GM23338 (cell line): Measurements from ENCODE around the gene SNRNP48.

ENCODE experiments used
- CREB1 ChIP-seq: fragments of 250-450 bp; sonication (Bioruptor Pico); IDR thresholded peaks from 2 replicates; pipeline ENCODE4 v1.5.0; 2020; ENCODE audit warnings: low read depth, mild to moderate bottlenecking, moderate library complexity
- CTCF ChIP-seq, 2 experiments: fragments of 200-600 bp in 1 of 2; sonication (generic) in 1 of 2; conservative IDR thresholded peaks; 2 replicates each; pipeline versions ENCODE4 v1.5.1 to v1.6.1; 2016 to 2017; ENCODE audit warnings: antibody characterized with exemption in 2 of 2, low read depth in 2 of 2, mild to moderate bottlenecking in 2 of 2, moderate library complexity in 1 of 2
- ETS1 ChIP-seq: IDR thresholded peaks from 2 replicates; pipeline ENCODE4 v1.6.1; 2016; ENCODE audit warnings: antibody characterized with exemption
- EZH2 ChIP-seq: fragments of 200-600 bp; sonication (generic); IDR thresholded peaks from one replicate; pipeline ENCODE4 v1.8.0; 2017; ENCODE audit warnings: antibody characterized with exemption, mild to moderate bottlenecking, low read depth; ENCODE audit not compliant: unreplicated experiment
- JUNB ChIP-seq: IDR thresholded peaks from one replicate; pipeline ENCODE4 v1.6.1; 2016; ENCODE audit warnings: antibody characterized with exemption; ENCODE audit not compliant: unreplicated experiment
- NANOG ChIP-seq: IDR thresholded peaks from 2 replicates; pipeline ENCODE4 v1.6.1; 2016; ENCODE audit warnings: antibody characterized with exemption, borderline replicate concordance
- POLR2AphosphoS5 ChIP-seq: IDR thresholded peaks from 2 replicates; pipeline ENCODE4 v1.6.1; 2016; ENCODE audit warnings: antibody characterized with exemption, low read depth
- REST ChIP-seq: IDR thresholded peaks from one replicate; pipeline ENCODE4 v1.6.1; 2018; ENCODE audit warnings: antibody characterized with exemption; ENCODE audit not compliant: unreplicated experiment
- STAT1 ChIP-seq: IDR thresholded peaks from one replicate; pipeline ENCODE4 v1.6.1; 2016; ENCODE audit warnings: antibody characterized with exemption; ENCODE audit not compliant: unreplicated experiment
- ZNF114 ChIP-seq: fragments of 250-450 bp; sonication (Bioruptor Pico); IDR thresholded peaks from 2 replicates; pipeline ENCODE4 v1.5.0; 2020; ENCODE audit warnings: mild to moderate bottlenecking, moderate library complexity

GRCh38 chr6:7579851-7580250 lies 10.1 kb upstream of the SNRNP48 start:
- TF ChIP-seq CTCF (conservative IDR thresholded peaks at IDR 0.05; ENCODE audit: low read depth in 2 of 2) = no peak
- no peak for TF ChIP-seq POLR2AphosphoS5
- TF ChIP-seq STAT1 = no peak
- TF ChIP-seq ETS1 = no peak
- no peak for TF ChIP-seq NANOG
- no peak for TF ChIP-seq EZH2
- TF ChIP-seq ZNF114 = no peak
- no peak for TF ChIP-seq REST
- TF ChIP-seq CREB1 = no peak
- no peak for TF ChIP-seq JUNB
